Chondrocyte (in vitro differentiated cells): ENCODE measurements around the gene STK32A. TPM values are rescaled to one million over a fixed set of nuclear protein-coding genes. Genes with fewer than 3 reads are reported as not detected.

Experiments used
- DNase-seq: peaks from one replicate; pipeline ENCODE4 v3.0.0; 2021; ENCODE audit warnings: mixed read lengths, low spot score
- H3K27ac Mint-ChIP-seq: one replicate; pipeline ENCODE4 v1.8.0; 2021; ENCODE audit warnings: mild to moderate bottlenecking, moderate library complexity, mixed read lengths; ENCODE audit not compliant: unreplicated experiment
- H3K27me3 Mint-ChIP-seq: 2 replicates; pipeline ENCODE4 v1.8.0; 2021; ENCODE audit warnings: low read depth, mixed read lengths
- H3K36me3 Mint-ChIP-seq: 2 replicates; pipeline ENCODE4 v1.8.0; 2021; ENCODE audit warnings: low read depth, mixed read lengths
- H3K4me1 Mint-ChIP-seq: 2 replicates; pipeline ENCODE4 v1.8.0; 2021; ENCODE audit warnings: low read depth, mild to moderate bottlenecking, mixed read lengths
- H3K4me3 Mint-ChIP-seq: one replicate; pipeline ENCODE4 v1.8.0; 2021; ENCODE audit warnings: mild to moderate bottlenecking, moderate library complexity, mixed read lengths; ENCODE audit not compliant: unreplicated experiment
- H3K9me3 Mint-ChIP-seq: 2 replicates; pipeline ENCODE4 v1.8.0; 2021; ENCODE audit warnings: low read depth, mixed read lengths
- CTCF ChIP-seq: fragments of 200-600 bp; sonication (generic); IDR thresholded peaks from 2 replicates; pipeline ENCODE4 v1.5.0; 2021; ENCODE audit warnings: antibody characterized with exemption, mild to moderate bottlenecking, moderate library complexity
- total RNA-seq: library from RNA; stranded (reverse); gene quantifications from 3 replicates; pipeline ENCODE4 v1.2.1, GENCODE V29; 2021

Gene STK32A
- total RNA-seq, 1 donor from 2014 or later, result 0.12 TPM

- peaks cover 3% of the 10 kb centered on the region for H3K36me3 Mint-ChIP-seq
- no peaks in the 10 kb centered on the region for H3K27me3 Mint-ChIP-seq
- H3K9me3 Mint-ChIP-seq, result no peaks in the 10 kb centered on the region
- peaks cover 44% of the 10 kb centered on the region for H3K4me1 Mint-ChIP-seq
- no peak for DNase-seq
- H3K4me3 Mint-ChIP-seq, result no peak overlapping the region
- no peak overlapping the region for H3K27ac Mint-ChIP-seq
- TF ChIP-seq CTCF, result no peak
These were observed 201.8 kb downstream of the STK32A start for GRCh38 chr5:147436596-147436995.

GRCh38 chr5:147437161-147437596 lies 202.4 kb downstream of the STK32A start:
- H3K27ac Mint-ChIP-seq, result peak overlapping the region; percentile 60
- no peaks in the 10 kb centered on the region for H3K27me3 Mint-ChIP-seq
- no peak for DNase-seq
- no peak for TF ChIP-seq CTCF
- no peaks in the 10 kb centered on the region for H3K9me3 Mint-ChIP-seq
- peaks cover 42% of the 10 kb centered on the region for H3K4me1 Mint-ChIP-seq
- H3K4me3 Mint-ChIP-seq, result no peak overlapping the region
- peaks cover 3% of the 10 kb centered on the region for H3K36me3 Mint-ChIP-seq
